ENCODE measurements around the gene TTC5.
"Not testable (repeated sequence)": the region's sequence is repeated elsewhere in the genome, so short reads cannot be mapped to it uniquely, and the experiment has no call there.

TTC5 gene

DNA sequence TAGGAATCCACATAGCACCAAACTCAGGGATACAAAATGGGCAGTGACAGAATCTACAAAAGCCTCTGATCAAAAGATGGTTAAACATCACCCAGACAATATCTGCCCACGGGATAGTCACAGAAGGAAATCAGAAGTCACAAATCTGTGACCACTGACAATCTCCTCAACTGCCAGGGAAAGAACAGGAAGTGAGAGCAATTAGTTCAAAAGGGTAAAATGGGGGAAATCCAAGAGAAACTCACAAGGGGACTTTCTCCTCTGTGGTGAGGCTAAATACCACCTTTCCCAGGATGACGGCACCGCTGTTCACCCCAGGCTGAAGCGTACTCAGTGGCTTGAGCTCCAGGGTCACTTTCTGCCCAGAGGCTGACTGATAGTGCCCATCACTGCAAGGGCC, 10.7 kb downstream of the TTC5 start:
- DNase-seq = no peak

DNA sequence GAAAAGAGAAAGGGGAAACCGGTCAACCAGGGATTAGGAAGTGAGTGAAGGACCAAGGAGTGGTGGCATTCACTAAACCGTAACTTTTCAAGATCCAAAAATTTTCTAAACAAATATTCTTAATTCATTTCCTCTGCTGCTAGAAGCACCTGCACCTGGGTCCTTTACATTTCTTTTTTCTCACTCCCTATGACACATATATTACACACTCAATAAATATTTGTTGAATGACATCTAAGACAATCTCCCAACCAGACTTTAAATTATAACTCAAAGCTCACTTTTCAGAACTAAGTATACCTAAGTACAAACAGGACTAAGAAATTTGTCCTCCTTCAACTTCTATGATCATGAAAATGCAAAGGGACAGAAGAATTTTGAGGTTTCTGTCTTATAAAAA, 11.1 kb downstream of the TTC5 start:
- DNase-seq = no peak

DNA sequence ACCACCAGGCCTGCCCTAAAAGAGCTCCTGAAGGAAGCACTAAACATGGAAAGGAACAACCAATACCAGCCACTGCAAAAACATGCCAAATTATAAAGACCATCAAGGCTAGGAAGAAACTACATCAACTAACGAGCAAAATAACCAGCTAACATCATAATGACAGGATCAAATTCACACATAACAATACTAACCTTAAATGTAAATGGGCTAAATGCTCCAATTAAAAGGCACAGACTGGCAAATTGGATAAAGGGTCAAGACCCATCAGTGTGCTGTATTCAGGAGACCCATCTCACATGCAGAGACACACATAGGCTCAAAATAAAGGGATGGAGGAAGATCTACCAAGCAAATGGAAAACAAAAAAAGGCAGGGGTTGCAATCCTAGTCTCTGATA, 23.8 kb downstream of the TTC5 start:
- DNase-seq = not testable (repeated sequence)

DNA sequence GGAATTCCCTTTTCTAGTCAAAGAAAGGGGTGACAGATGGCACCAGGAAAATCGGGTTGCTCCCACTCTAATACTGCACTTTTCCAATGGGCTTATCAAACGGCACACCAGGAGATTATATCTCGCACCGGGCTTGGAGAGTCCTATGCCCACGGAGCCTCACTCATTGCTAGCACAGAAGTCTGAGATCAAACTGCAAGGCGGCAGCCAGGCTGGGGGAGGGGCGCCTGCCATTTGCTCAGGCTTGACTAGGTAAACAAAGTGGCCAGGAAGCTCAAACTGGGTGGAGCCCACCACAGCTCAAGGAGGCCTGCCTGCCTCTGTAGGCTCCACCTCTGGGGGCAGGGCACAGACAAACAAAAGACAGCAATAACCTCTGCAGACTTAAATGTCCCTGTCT, 25.5 kb downstream of the TTC5 start:
- DNase-seq = not testable (repeated sequence)

GRCh38 chr14:20278414-20278813, 27.3 kb downstream of the TTC5 start:
- peak; percentile 36 for DNase-seq

DNA sequence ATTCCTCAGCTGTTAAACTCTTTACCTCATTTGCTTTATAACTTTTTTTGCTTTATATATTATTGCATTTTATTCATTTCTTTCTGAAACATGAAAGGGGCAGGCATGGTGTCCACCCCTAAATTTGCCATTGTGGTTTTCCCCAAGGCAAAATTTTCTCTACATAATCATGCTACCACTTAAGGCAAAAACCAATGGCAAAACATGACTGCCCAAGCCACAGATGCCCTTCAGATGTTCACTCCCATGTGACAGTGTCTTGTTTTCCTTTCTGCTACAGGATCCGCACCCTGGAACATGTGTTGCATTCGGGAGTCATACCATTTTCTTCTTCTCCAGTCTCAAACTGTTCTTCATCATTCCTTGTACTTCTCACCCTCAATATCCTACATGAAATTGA, 28.3 kb downstream of the TTC5 start:
- DNase-seq = no peak

DNA sequence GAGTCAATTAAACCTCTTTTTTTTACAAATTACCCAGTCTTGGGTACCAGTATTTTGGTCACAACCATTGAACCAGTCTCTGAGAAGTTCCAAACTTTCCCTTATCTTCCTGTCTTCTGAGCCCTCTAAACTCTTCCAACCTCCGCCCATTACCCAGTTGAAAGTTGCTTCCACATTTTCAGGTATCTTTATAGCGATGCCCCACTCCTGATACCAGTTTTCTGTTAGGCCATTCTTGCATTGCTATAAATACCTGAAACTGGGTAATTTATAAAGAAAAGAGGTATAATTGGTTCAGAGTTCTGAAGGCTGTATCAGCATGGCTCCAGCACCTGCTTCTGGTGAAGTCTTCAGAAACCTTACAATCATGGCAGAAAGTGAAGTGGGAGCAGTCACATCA, 31.7 kb downstream of the TTC5 start:
- DNase-seq = no peak

- DNase-seq = not testable (repeated sequence)
These were observed 41.4 kb downstream of the TTC5 start for GRCh38 chr14:20264361-20264760.

GRCh38 chr14:20262642-20263128, 43.1 kb downstream of the TTC5 start:
- no peak for DNase-seq

- no peak for DNase-seq
These were observed 58.0 kb downstream of the TTC5 start for GRCh38 chr14:20247646-20248246.

All from CD4-positive, alpha-beta T cell treated with Interleukin-12 subunit alpha and Interleukin-12 subunit beta, for 1 hour (primary cell).